GM12892 (cell line): ENCODE measurements around the gene MRPL38.

Source experiments
- POLR2A ChIP-seq: IDR thresholded peaks from 2 replicates; pipeline ENCODE4 v1.6.1; 2011; ENCODE audit warnings: low read depth, low read length, control low read depth
- POLR2AphosphoS5 ChIP-seq: IDR thresholded peaks from 2 replicates; pipeline ENCODE4 v1.6.1; 2011; ENCODE audit warnings: low read depth, low read length, control low read depth

GRCh38 chr17:75893305-75894048 lies 11.2 kb downstream of the MRPL38 start:
- TF ChIP-seq POLR2AphosphoS5 (no peak), POLR2A (no peak; the same call in 1 of the 2 replicates)
